Renal cortical epithelial cell (primary cell): Measurements from ENCODE around the gene HOXA5. TPM values are rescaled to one million over a fixed set of nuclear protein-coding genes. Genes with fewer than 3 reads are reported as not detected.

ENCODE experiments used
- DNase-seq: peaks from one replicate; pipeline ENCODE4 v3.0.0-alpha.2; 2011; ENCODE audit warnings: low read depth
- total RNA-seq: library from RNA; depleted of rRNA; stranded (reverse); fragments of >200 nt; gene quantifications from 2 replicates; pipeline ENCODE4 v1.2.3, GENCODE V29; 2014

The HOXA5 gene
- total RNA-seq, 1 donor from 2014 or later, result 34.2 TPM

DNA sequence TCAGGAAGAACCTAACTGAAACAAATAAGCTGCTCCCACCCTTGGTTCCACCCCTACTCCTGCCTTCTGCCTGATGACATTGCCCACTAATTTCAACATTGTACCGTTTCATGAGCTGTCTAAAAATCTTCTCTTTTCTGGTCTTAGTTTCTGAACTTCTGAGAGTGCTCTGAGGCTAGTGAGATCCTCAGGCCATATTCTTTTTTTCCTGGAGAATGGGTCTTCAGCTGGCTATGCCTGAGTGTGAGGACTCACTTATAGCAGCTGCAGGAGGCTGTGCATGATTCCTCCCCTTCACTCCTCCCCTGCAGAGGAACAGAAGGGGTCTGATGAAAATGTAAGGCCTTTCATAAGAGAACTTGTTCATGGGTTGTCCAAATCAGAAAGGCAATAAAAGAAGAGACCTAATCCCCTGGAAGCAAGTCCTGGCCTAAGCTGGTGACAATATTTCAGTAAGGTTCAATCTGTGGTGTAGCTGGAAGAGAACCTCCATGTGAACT, 24.0 kb downstream of the HOXA5 start:
- DNase-seq, result no peak

GRCh38 chr7:27118580-27118979, 24.9 kb downstream of the HOXA5 start:
- no peak for DNase-seq

DNA sequence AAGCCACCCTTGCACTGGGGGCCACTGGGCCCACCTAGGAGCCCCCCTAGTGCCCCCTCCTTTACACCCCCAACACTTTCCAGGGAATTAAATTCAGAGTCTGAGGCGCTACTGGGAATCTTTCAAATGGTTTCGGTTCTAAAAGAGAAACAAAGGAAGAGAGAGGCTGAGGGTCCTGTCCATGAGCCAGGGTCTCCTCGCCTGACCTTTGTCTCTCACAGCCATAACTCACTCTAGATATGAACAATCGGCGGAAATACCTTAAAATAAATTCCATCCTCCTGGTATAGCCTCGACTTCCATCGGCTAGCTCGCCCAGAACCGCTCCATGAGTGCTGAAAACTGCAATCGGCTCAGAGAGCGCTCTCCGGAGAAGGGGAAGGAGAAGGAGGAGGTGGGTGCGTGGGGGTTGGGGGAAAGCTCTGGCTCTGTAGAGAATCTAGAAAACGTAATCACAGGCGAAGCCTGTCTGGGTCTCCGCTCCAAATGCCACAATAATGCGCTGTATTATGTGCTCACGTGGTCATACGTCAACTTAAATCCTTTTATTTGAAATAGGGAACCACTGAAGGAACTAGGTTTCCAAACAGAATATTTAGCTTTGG, 25.5 kb downstream of the HOXA5 start:
- peak; percentile 69 for DNase-seq

DNA sequence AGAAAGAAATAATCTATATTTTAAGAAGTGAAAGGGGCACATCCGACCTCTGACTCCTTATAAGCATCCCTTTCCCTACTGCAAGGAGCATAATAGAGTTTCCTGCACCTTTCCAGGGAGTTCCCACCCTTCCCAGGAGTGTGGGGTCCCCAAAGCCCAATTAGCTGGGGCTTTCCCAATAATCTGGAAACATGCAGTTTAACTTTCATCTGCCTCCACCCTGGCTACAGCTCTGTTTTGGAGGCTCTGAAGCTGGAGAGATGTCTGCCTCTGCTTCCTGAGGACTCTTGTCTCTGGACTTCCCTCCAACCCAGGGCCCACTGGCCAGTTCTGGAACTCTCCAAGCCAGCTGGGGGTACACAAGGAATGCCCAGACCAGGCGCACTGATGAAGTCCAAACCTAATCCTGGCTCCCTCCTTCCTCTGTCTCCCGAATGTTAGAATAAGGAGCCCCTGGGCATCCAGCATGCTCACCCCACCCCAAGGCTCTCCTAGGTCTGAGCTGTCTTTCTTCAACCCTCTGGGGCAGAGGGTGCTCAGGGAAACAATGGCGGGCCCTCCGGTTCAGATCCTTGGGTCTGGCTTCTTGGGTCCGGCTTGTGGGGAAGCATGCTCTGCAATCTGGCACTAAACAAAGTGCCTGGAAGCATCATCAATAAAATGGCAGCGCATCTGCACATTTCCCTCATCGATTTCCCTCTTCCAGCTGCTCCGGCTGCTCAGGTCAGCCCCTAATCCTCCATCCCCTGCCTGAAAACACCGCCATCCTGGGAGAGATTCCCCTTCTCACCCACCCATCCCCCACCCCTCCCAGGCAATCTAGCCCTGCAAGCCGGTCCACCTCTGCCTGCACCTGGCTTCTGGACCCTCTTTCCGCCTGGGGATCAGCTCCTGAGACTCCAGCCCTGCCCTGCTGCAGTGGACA, 26.3 kb downstream of the HOXA5 start:
- DNase-seq, result no peak

GRCh38 chr7:27116031-27116961, 27.2 kb downstream of the HOXA5 start:
- DNase-seq, result no peak

DNA sequence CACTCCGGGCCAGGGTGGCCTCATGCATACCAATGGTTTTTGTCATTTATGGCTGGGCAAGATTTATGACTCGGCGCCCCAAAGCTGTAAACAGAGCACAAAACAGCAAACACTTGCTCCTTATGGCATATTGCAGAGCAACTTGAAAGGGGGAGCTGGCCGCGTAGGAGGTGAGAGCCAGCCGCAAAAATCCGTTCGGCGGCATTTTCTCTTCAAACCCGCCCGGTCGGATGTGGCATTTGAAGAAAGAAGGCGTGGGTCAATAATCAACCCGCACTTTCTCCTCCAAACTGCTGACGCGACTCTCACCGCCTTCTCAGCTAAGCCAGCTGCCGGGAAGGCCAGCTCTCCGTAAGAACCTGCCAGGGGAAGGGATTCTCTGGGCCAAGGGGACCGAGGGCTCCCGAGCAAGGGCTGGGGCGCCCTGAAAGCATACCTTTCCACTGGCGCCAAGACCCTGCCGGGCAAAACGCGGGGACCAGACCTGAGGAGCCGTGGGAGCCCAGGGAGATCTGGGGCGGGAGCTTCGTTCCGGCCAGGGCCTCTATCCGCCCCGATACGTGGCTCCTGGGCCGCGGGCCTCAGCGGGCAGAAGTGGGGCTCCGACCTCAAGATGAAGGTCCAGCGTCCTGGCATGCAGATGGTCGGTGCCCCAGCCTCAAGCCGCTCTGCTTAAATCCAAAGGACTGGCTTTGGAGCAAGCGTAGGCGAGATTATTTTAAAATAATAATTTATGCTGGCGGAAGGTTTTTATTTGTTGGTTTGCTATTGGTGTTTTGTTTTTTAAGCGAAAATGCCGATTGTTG, 28.1 kb downstream of the HOXA5 start:
- peak; percentile 94 for DNase-seq

GRCh38 chr7:27114881-27115220, 28.6 kb downstream of the HOXA5 start:
- DNase-seq, result no peak

DNA sequence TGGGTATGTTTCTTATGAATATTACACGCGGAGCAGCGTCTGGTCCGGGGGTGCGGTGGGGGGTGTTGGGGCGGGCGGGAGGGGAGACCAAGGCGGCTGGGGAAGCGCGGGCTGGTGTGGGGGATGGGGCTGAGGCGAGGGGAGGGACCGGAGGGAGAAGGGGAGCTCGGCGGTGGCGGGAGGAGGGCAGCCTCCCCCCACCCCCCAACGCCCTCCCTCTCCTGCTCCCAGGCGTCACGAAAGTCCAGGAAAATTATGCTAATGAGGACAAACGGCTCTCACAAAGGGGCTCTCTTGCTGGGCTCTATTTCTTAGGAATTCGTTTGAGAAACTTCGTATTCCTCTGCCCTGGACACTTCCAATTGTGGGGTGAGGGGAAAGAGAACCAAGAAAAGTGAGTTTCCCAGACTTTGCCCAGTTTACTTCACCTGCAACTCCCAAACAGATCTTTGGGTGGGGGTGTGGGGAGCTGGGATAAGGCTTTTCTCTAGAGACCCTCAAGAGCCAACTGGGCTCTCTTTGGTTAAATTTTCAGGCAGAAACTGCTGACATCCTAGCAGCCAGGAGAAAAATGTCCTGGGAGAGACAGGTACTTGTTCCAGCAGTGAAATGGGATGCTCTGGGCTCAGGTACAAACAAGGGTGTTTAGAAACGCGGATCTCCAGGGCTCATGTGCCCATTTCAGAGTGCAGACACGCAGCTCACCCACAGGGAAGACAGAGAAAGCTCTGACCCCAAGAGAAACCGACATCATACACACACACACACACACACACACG, 29.3 kb downstream of the HOXA5 start:
- DNase-seq, result peak; percentile 68

GRCh38 chr7:27112955-27113949, 30.2 kb downstream of the HOXA5 start:
- DNase-seq, result peak; percentile 88

DNA sequence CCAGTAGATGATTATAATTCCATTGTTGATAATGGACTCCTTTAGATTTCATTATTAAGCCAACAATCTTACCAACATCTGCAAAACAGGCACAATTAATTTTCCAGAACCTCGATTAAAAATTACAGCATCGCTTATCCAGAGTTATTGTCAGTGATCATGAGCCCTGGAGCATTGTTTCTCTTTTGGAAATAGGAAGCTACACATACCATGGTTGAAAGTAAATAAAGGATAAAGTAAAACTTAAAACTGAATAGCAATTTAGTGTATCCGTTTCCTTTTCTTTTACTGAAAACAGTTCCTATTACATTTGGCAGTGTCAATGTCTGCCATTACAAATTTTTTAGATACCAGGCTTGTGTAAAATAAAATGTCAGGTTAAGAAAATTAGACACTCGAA, 31.1 kb downstream of the HOXA5 start:
- DNase-seq, result no peak

GRCh38 chr7:27111751-27112277, 31.7 kb downstream of the HOXA5 start:
- DNase-seq, result no peak

DNA sequence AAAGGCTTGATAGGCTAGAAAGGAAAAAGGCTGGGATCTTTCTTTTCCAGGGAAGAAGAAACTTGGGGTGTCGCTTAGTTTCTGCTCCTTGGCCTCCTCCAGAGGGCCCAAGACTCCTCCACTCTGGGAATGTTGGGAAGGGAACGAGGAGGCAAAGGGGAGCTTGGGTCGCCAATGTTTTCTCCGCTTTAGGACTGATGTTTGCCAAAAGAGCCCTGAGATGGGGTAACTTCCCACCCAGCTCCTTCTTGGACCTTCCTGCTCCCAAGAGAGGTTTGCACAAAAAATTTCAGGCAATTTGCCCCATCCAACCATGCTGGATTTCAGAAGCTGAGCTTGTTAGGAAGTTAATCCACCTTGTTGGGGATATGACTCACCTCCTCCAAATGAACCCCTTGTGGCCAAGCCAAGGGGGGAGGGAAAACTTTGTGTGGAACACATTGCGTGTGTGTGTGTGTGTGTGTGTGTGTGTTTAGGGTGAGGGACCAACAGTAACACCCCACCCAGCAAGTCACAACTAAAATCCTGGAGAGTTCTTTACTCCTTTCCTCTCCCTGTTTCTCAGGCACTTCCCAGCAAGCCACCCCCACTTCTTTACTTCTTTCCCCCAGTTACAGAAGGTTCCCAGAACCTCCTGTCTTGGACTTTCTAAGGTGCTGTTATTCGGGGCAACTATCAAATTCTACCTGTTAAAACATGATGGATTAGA, 32.3 kb downstream of the HOXA5 start:
- peak; percentile 92 for DNase-seq

GRCh38 chr7:27110186-27111031, 33.1 kb downstream of the HOXA5 start:
- peak; percentile 91 for DNase-seq

DNA sequence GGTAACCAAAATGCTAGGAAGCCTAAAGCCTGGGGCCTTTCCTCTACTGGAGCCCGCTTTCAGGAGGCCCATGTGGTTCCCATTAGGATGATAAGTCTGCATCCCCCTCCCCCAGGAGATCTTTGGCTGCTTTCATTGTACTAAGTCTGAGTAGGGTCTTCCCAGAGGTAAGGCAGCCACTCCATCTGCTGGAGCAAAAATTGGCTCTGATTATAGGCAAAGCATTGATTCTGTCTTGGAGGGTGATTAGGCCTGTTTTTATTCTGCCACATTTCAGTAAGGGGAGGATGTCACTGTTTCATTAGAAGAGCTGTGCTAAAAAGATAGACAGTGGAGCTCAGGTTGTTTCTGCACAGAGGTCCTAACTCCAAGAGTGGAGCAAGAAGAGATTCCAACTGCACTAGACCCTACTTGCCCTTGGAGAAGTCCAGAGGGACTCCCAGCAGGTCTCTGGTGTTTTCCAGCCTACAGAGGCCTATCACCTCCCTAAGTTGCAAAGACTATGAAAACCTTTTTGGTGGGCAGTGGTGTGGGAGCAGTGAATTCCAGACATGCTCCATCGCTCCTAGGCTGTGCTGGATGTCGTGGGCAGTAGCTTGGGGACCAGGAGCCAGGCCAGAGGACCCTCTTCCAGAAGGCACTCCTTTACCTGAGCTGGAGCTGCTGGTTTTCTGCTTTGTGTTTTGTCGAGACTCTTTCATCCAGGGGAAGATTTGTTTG, 33.9 kb downstream of the HOXA5 start:
- no peak for DNase-seq

- DNase-seq, result peak; percentile 73
These were observed 34.9 kb downstream of the HOXA5 start for GRCh38 chr7:27108390-27109127.
